GM23338 (cell line): Measurements from ENCODE around the gene ACP6. TPM values are rescaled to one million over a fixed set of nuclear protein-coding genes. Genes with fewer than 3 reads are reported as not detected.
A peak's percentile ranks its signal among the peaks of the same experiment; 100 is the strongest.

Experiments
- ATAC-seq: fragments of 200-7000 bp; cut with Tn5 transposase; 3 replicates; pipeline ENCODE4 v1.9.1; 2020
- DNase-seq: peaks from one replicate; pipeline ENCODE4 v3.0.0-alpha.2; 2015; ENCODE audit warnings: low spot score
- H2AFZ ChIP-seq: fragments of 200-600 bp; sonication (generic); 2 replicates; pipeline ENCODE4 v1.8.0; 2016; ENCODE audit warnings: antibody characterized with exemption, mild to moderate bottlenecking, moderate library complexity
- H3F3A ChIP-seq: fragments of 200-600 bp; sonication (generic); replicated peaks from 2 replicates; pipeline ENCODE4 v1.8.0; 2017; ENCODE audit warnings: antibody characterized with exemption, mixed run types, low read depth
- H3K27ac ChIP-seq: fragments of 200-600 bp; sonication (generic); 2 replicates; pipeline ENCODE4 v1.6.1; 2016; ENCODE audit warnings: low read depth
- H3K27me3 ChIP-seq: fragments of 200-600 bp; sonication (generic); 2 replicates; pipeline ENCODE4 v1.8.0; 2016; ENCODE audit warnings: mild to moderate bottlenecking, mixed run types, moderate library complexity; ENCODE audit not compliant: insufficient read depth
- H3K36me3 ChIP-seq: fragments of 200-600 bp; sonication (generic); 2 replicates; pipeline ENCODE4 v1.8.0; 2016; ENCODE audit warnings: mild to moderate bottlenecking; ENCODE audit not compliant: insufficient read depth
- H3K4me1 ChIP-seq: fragments of 200-600 bp; sonication (generic); 2 replicates; pipeline ENCODE4 v1.8.0; 2016; ENCODE audit warnings: mild to moderate bottlenecking, moderate library complexity; ENCODE audit not compliant: insufficient read depth
- H3K4me2 ChIP-seq: fragments of 200-600 bp; sonication (generic); 2 replicates; pipeline ENCODE4 v1.7.1; 2017; ENCODE audit warnings: mixed run types
- H3K4me3 ChIP-seq: fragments of 200-600 bp; sonication (generic); 2 replicates; pipeline ENCODE4 v1.6.1; 2016; ENCODE audit warnings: mixed run types
- H3K79me2 ChIP-seq: fragments of 200-600 bp; sonication (generic); replicated peaks from 2 replicates; pipeline ENCODE4 v1.8.0; 2017; ENCODE audit warnings: mild to moderate bottlenecking; ENCODE audit not compliant: insufficient read depth
- H3K9me2 ChIP-seq: fragments of 200-600 bp; sonication (generic); 2 replicates; pipeline ENCODE4 v1.8.0; 2017; ENCODE audit not compliant: insufficient read depth
- H4K20me1 ChIP-seq: fragments of 200-600 bp; sonication (generic); replicated peaks from 2 replicates; pipeline ENCODE4 v1.8.0; 2017; ENCODE audit warnings: mild to moderate bottlenecking; ENCODE audit not compliant: insufficient read depth
- H3K27ac Mint-ChIP-seq: 2 replicates; pipeline ENCODE4 v1.8.0; 2020; ENCODE audit warnings: inconsistent platforms, mild to moderate bottlenecking, moderate library complexity, mixed read lengths
- H3K27me3 Mint-ChIP-seq: 3 replicates; pipeline ENCODE4 v1.8.0; 2022; ENCODE audit warnings: low read depth, mild to moderate bottlenecking, moderate library complexity, mixed read lengths, inconsistent platforms; ENCODE audit not compliant: insufficient read depth, poor library complexity
- H3K36me3 Mint-ChIP-seq: 3 replicates; pipeline ENCODE4 v1.8.0; 2021; ENCODE audit warnings: low read depth, mild to moderate bottlenecking, inconsistent platforms, moderate library complexity, mixed read lengths
- H3K4me1 Mint-ChIP-seq: 3 replicates; pipeline ENCODE4 v1.8.0; 2020; ENCODE audit warnings: mild to moderate bottlenecking, inconsistent platforms, mixed read lengths
- H3K4me3 Mint-ChIP-seq: 3 replicates; pipeline ENCODE4 v1.8.0; 2021; ENCODE audit warnings: moderate library complexity, mild to moderate bottlenecking, inconsistent platforms, mixed read lengths
- H3K9me3 Mint-ChIP-seq: 3 replicates; pipeline ENCODE4 v1.8.0; 2020; ENCODE audit warnings: moderate library complexity, mild to moderate bottlenecking, inconsistent platforms, mixed read lengths
- CREB1 ChIP-seq: fragments of 250-450 bp; sonication (Bioruptor Pico); IDR thresholded peaks from 2 replicates; pipeline ENCODE4 v1.5.0; 2020; ENCODE audit warnings: low read depth, mild to moderate bottlenecking, moderate library complexity
- EZH2 ChIP-seq: fragments of 200-600 bp; sonication (generic); IDR thresholded peaks from one replicate; pipeline ENCODE4 v1.8.0; 2017; ENCODE audit warnings: antibody characterized with exemption, mild to moderate bottlenecking, low read depth; ENCODE audit not compliant: unreplicated experiment
- EZH2phosphoT487 ChIP-seq: fragments of 200-600 bp; sonication (generic); IDR thresholded peaks from one replicate; pipeline ENCODE4 v1.8.1; 2018; ENCODE audit warnings: antibody characterized with exemption; ENCODE audit not compliant: unreplicated experiment
- NANOG ChIP-seq: IDR thresholded peaks from 2 replicates; pipeline ENCODE4 v1.6.1; 2016; ENCODE audit warnings: antibody characterized with exemption, borderline replicate concordance
- POLR2AphosphoS5 ChIP-seq: IDR thresholded peaks from 2 replicates; pipeline ENCODE4 v1.6.1; 2016; ENCODE audit warnings: antibody characterized with exemption, low read depth
- STAT1 ChIP-seq: IDR thresholded peaks from one replicate; pipeline ENCODE4 v1.6.1; 2016; ENCODE audit warnings: antibody characterized with exemption; ENCODE audit not compliant: unreplicated experiment
- ZNF331 ChIP-seq: fragments of 250-450 bp; sonication (Bioruptor Pico); IDR thresholded peaks from 2 replicates; pipeline ENCODE4 v1.5.0; 2020; ENCODE audit warnings: low read depth, mild to moderate bottlenecking, moderate library complexity
- polyA plus RNA-seq: library from polyadenylated mRNA; unstranded; fragments of >200 nt; fragmentation: Nextera tagmentation; extraction: Ambion mirVana; gene quantifications from 2 replicates; pipeline ENCODE4 v1.2.1, GENCODE V29; 2016
- total RNA-seq: library from RNA; depleted of rRNA; stranded (reverse); fragments of >200 nt; shearing (Covaris generic); gene quantifications from 2 replicates; pipeline ENCODE4 v1.2.3, GENCODE V29; 2014
- TF ChIP-seq, protein P1 (sequence below): fragments of 250-450 bp; sonication (Bioruptor Pico); IDR thresholded peaks from 2 replicates; pipeline ENCODE4 v1.5.0; 2020; ENCODE audit warnings: mild to moderate bottlenecking, moderate library complexity
- TF ChIP-seq, protein P2 (sequence below), 2 experiments: fragments of 200-600 bp in 1 of 2; sonication (generic) in 1 of 2; conservative IDR thresholded peaks; 2 replicates each; pipeline versions ENCODE4 v1.5.1 to v1.6.1; 2016 to 2017; ENCODE audit warnings: antibody characterized with exemption in 2 of 2, low read depth in 2 of 2, mild to moderate bottlenecking in 2 of 2, moderate library complexity in 1 of 2
- TF ChIP-seq, protein P3 (sequence below): IDR thresholded peaks from 2 replicates; pipeline ENCODE4 v1.6.1; 2016; ENCODE audit warnings: antibody characterized with exemption

The ACP6 gene
- total and polyA plus RNA-seq, 2 experiments from 2014 or later = 20.6 to 26.5 TPM

DNA sequence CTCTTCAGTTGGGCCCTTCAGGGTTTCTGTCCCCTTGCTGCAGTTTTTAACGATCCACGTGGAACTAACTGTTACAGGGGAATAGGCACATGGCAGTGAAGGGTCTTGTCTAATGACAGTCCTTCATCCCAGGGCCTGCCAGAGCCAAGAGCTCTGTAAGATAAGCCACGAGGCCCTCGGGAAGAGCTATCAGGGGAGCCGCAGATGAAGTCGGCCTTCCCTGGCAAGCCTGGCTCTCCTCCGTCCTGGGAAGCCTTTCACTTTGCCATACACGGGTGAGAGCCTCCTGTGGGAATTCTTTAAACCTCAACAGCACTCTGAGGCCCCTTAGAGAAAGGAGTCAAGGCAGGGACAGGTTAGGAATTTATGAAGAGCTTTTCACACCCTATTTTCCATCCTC, 29.0 kb downstream of the ACP6 start:
- no peak for DNase-seq
- no peaks in the 10 kb centered on the region for H3K9me3 Mint-ChIP-seq
- H3K4me1 ChIP-seq = 0 out of 2 replicates have a peak, but pooled peaks cover 4% of the 10 kb centered on the region
- no peaks in the 10 kb centered on the region for H4K20me1 ChIP-seq
- no peaks in the 10 kb centered on the region for H3K9me2 ChIP-seq
- H3K4me1 Mint-ChIP-seq = peaks cover 5% of the 10 kb centered on the region; the same call in 2 of the 3 replicates
- H3K27ac Mint-ChIP-seq = no peak overlapping the region
- peaks cover 6% of the 10 kb centered on the region for H3K36me3 Mint-ChIP-seq
- no peaks in the 10 kb centered on the region for H3K27me3 ChIP-seq
- H3K4me3 ChIP-seq = no peak overlapping the region
- H3F3A ChIP-seq = no peaks in the 10 kb centered on the region
- H3K27me3 Mint-ChIP-seq = peaks cover 4% of the 10 kb centered on the region
- no peak overlapping the region for H3K4me3 Mint-ChIP-seq
- no peak overlapping the region for H3K4me2 ChIP-seq
- H3K36me3 ChIP-seq = peaks cover 3% of the 10 kb centered on the region; the same call in 1 of the 2 replicates
- H3K27ac ChIP-seq = peak overlapping the region; percentile 3; the same call in 1 of the 2 replicates
- no peak overlapping the region for H2AFZ ChIP-seq
- ATAC-seq = peak; percentile 15
- H3K79me2 ChIP-seq = no peaks in the 10 kb centered on the region
- no peak for TF ChIP-seq EZH2phosphoT487
- TF ChIP-seq, protein P1, sequence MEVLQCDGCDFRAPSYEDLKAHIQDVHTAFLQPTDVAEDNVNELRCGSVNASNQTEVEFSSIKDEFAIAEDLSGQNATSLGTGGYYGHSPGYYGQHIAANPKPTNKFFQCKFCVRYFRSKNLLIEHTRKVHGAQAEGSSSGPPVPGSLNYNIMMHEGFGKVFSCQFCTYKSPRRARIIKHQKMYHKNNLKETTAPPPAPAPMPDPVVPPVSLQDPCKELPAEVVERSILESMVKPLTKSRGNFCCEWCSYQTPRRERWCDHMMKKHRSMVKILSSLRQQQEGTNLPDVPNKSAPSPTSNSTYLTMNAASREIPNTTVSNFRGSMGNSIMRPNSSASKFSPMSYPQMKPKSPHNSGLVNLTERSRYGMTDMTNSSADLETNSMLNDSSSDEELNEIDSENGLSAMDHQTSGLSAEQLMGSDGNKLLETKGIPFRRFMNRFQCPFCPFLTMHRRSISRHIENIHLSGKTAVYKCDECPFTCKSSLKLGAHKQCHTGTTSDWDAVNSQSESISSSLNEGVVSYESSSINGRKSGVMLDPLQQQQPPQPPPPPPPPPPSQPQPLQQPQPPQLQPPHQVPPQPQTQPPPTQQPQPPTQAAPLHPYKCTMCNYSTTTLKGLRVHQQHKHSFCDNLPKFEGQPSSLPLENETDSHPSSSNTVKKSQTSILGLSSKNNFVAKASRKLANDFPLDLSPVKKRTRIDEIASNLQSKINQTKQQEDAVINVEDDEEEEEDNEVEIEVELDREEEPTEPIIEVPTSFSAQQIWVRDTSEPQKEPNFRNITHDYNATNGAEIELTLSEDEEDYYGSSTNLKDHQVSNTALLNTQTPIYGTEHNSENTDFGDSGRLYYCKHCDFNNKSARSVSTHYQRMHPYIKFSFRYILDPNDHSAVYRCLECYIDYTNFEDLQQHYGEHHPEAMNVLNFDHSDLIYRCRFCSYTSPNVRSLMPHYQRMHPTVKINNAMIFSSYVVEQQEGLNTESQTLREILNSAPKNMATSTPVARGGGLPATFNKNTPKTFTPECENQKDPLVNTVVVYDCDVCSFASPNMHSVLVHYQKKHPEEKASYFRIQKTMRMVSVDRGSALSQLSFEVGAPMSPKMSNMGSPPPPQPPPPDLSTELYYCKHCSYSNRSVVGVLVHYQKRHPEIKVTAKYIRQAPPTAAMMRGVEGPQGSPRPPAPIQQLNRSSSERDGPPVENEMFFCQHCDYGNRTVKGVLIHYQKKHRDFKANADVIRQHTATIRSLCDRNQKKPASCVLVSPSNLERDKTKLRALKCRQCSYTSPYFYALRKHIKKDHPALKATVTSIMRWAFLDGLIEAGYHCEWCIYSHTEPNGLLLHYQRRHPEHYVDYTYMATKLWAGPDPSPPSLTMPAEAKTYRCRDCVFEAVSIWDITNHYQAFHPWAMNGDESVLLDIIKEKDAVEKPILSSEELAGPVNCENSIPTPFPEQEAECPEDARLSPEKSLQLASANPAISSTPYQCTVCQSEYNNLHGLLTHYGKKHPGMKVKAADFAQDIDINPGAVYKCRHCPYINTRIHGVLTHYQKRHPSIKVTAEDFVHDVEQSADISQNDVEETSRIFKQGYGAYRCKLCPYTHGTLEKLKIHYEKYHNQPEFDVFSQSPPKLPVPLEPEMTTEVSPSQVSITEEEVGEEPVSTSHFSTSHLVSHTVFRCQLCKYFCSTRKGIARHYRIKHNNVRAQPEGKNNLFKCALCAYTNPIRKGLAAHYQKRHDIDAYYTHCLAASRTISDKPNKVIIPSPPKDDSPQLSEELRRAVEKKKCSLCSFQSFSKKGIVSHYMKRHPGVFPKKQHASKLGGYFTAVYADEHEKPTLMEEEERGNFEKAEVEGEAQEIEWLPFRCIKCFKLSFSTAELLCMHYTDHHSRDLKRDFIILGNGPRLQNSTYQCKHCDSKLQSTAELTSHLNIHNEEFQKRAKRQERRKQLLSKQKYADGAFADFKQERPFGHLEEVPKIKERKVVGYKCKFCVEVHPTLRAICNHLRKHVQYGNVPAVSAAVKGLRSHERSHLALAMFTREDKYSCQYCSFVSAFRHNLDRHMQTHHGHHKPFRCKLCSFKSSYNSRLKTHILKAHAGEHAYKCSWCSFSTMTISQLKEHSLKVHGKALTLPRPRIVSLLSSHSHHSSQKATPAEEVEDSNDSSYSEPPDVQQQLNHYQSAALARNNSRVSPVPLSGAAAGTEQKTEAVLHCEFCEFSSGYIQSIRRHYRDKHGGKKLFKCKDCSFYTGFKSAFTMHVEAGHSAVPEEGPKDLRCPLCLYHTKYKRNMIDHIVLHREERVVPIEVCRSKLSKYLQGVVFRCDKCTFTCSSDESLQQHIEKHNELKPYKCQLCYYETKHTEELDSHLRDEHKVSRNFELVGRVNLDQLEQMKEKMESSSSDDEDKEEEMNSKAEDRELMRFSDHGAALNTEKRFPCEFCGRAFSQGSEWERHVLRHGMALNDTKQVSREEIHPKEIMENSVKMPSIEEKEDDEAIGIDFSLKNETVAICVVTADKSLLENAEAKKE (CRISPR knock-in tag) = no peak
- TF ChIP-seq EZH2 = no peak
- TF ChIP-seq ZNF331 (CRISPR knock-in tag) = no peak
- TF ChIP-seq POLR2AphosphoS5 = no peak
- TF ChIP-seq, protein P2, sequence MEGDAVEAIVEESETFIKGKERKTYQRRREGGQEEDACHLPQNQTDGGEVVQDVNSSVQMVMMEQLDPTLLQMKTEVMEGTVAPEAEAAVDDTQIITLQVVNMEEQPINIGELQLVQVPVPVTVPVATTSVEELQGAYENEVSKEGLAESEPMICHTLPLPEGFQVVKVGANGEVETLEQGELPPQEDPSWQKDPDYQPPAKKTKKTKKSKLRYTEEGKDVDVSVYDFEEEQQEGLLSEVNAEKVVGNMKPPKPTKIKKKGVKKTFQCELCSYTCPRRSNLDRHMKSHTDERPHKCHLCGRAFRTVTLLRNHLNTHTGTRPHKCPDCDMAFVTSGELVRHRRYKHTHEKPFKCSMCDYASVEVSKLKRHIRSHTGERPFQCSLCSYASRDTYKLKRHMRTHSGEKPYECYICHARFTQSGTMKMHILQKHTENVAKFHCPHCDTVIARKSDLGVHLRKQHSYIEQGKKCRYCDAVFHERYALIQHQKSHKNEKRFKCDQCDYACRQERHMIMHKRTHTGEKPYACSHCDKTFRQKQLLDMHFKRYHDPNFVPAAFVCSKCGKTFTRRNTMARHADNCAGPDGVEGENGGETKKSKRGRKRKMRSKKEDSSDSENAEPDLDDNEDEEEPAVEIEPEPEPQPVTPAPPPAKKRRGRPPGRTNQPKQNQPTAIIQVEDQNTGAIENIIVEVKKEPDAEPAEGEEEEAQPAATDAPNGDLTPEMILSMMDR (conservative IDR thresholded peaks at IDR 0.05; ENCODE audit: low read depth in 2 of 2) = no peak
- TF ChIP-seq STAT1 = no peak
- TF ChIP-seq CREB1 (CRISPR knock-in tag) = no peak
- no peak for TF ChIP-seq NANOG
- TF ChIP-seq, protein P3, sequence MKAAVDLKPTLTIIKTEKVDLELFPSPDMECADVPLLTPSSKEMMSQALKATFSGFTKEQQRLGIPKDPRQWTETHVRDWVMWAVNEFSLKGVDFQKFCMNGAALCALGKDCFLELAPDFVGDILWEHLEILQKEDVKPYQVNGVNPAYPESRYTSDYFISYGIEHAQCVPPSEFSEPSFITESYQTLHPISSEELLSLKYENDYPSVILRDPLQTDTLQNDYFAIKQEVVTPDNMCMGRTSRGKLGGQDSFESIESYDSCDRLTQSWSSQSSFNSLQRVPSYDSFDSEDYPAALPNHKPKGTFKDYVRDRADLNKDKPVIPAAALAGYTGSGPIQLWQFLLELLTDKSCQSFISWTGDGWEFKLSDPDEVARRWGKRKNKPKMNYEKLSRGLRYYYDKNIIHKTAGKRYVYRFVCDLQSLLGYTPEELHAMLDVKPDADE = no peak
